GM18508 (cell line): ENCODE data around the gene VILL.
A peak's percentile ranks its signal among the peaks of the same experiment; 100 is the strongest.
"Not testable (repeated sequence)": the region's sequence is repeated elsewhere in the genome, so short reads cannot be mapped to it uniquely, and the experiment has no call there.

Experiments used
- ATAC-seq: cut with Tn5 transposase; IDR thresholded peaks from one replicate; pipeline ENCODE4 v1.9.1; 2021; ENCODE audit warnings: moderate number of reproducible peaks; ENCODE audit not compliant: insufficient read depth, unreplicated experiment

Gene VILL

DNA sequence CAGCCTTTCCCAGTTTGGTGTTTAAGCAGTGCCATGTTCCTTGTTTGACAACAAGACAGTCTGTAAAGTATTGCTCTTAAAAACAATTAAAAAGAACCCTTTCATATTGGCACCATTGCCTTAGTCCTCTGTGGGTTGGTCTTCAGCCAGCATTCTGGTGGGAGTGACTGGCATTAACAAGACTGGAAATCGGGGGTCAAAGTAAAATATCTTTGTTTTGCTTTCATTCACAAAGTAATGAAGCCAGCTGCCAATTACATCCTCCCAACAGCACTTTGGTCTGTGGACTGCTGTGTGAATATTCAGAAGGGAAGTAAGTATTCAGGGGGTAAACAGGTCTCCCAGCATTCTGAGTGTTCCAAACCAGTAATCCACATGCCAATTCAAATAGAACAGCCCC, 8.3 kb upstream of the VILL start:
- no peak for ATAC-seq

DNA sequence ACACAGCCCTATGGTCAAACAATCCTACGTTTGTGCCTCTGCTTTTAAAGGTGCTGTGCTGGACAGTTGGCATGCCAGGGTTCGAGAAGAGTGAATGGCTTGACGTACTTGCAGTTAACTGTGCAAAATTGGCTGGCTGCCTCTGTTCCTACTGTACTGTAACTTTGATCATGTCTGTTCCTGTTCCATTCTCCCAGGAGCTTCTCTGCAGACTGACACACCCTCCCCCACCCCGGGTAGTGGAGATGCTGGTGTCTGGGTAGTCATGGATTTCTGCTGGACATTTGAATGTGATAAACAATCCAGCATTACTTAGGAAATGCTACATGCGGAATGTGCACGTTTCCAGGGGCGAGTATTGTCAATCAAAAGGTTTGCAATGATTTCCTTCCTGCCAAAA, 6.5 kb upstream of the VILL start:
- ATAC-seq = no peak

DNA sequence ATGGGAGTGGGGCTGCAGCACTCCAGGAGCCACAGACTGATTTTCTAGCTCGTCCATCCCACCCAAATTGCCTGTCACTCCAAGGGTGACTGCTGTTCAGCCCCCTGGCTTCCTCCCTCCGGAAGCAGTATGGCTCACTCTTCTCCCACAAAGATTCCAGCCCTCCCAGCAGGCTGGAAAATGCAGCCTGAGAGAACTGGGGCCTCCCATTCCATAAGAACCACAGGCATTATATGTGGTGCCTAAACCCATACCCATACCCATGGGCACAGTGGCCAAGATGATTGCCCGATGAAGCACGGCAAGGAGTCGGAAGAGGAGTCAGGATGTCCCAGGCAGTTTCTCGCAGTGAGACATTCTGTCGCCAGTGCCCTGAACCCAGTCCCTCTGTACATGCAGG, 6.0 kb upstream of the VILL start:
- ATAC-seq = no peak

DNA sequence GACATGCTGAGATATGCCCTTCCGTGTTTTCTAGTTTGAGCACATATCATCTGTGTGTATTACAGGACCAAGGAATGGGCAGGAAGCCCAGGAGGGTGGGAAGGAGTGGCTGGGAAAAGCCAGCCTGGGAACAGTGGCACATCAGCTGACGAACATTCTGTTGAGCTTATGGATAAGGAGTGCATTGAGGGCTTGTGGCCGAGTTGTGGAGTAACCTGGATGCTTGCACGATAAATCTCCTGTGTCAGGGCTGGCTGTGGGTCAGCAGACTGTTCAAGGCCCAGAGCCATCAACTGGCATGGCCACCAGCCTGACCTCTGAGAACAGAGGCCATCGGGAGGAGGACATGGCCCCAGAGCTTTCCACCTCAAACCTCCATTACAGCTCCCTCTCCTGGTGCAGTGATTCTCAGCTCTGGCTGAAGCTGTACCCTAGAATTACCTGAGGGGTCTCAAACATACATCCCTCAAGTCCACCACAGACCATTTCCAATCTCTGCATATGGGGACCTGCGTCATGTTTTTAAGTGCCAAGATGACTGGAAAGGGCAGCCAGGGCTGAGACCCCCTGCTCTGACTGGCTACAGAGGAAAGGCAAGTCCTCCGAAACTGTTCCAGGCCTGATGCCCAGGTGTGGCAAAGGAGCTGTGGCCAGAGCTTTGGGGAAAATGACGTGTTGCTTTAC, 4.8 kb upstream of the VILL start:
- ATAC-seq = no peak

DNA sequence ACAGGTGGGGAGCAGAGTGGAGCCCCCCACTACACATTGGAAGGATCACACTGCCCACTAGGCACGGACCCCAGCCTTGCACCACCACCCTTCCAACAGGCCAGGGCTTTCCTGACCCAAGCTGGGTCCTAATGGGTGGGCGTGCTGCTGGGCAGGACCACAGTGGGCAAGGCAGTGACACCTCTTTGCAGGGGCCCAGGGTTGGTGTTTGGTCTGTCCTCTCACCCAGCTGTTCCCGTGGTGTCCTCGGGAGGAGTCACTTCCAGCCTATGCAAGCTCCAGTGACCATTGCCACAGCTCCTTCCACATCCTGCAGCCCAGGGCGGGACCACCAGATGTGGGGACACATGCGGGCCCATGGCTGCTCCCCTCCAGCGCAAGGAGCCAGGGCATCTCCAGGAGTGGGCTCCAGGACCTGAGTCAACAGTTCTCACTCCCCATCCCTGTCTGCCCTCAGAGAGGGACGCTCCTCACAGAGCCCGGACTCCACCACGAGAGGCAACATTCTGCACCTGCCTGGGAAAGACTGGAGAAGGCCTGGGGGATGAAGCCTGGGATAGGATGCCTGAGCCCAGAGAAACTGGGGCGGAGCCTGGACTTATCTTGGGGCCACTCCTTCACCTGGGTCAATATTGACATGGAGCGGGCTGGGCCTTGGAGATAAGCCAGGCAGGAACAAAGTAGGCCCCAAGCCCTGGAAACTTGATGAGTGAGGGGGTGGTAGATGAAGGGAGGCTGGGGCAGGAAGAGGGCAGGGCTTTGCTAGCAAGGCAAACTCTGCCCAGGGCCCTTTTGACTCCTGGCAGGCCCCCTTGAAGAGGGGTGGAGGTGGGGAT, 3.9 kb upstream of the VILL start:
- ATAC-seq = no peak

DNA sequence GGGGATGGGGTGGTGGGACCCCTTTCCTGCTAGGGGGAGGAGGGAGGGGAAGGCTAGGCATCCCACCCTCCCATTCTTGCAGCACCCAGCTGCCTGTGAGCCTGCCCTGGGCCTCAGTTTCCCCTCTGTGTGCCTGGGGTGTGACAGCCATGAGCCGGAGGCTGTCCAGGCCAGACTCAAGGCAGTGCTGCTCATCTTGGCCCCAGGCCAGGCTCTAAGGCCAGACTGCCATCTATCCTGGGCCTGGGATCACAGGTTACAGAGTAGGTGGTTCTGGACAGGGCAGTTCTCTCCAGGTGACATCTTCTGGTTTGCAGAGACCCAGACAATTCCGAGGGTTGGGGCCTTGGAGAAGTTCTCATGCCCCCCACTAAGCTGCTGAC, 3.3 kb upstream of the VILL start:
- ATAC-seq = no peak

DNA sequence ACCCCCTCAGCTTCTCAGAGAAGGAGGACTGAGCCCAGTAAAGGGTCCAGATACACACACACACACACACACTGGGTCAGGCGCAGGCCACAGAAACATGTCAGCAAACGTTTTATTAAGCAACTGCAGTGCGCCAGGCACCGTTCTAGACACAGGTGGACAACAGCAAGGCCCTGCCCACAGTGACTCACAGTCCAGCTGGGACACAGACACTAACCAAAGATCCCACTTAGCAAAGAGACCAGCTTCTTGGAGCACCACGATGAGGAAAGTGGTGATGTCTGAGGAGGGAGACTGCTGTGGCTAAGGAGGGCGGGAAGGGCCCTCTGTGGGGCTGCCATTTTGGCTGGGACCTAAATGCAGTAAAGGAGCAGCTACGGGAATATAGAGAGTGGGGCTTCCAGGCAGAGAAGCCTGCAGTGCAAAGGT, 2.8 kb upstream of the VILL start:
- no peak for ATAC-seq

DNA sequence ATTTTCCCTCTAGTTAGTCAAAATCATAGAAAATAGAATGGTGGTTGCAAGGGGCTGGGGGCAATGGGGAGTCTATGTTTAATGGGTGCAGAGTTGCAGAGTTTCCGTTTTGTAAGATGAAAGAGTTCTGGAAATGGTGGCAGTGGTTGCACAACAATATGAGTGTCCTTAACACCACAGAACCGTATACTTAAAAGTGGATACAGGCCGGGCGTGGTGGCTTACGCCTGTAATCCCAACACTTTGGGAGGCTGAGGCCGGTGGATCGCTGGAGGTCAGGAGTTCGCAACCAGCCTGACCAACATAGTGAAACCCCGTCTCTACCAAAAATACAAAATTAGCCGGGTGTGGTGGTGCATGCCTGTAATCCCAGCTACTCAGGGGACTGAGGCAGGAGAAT, 2.2 kb upstream of the VILL start:
- ATAC-seq = not testable (repeated sequence)

DNA sequence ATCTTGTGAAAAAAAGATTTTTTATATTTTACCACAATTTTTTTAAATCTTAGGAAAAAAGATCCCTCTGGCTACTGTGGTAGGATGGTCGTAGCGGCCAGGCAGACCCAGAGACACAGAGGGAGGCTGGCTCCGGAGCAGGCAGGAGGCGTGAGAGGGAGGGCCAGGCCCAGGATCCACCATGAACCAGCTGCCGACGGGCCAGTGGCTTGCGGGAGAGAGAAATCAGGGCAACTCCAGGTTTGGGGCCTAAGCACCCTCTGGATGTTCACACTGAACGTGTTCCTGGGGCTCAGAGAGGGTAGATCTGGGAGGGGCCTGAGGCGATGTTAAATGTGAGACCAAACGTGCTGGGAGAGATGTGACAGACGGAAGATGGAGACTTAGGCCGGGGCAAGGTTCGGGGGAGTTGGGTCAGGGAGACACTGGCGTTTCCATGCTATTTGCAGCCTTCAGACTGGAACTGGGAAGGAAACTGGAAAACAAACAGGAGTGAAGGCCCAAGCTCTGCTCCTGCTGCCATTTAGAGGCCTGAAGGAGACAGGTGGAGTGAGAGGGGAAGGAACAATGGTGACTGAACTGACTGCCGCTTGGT, 1.6 kb upstream of the VILL start:
- ATAC-seq = no peak

DNA sequence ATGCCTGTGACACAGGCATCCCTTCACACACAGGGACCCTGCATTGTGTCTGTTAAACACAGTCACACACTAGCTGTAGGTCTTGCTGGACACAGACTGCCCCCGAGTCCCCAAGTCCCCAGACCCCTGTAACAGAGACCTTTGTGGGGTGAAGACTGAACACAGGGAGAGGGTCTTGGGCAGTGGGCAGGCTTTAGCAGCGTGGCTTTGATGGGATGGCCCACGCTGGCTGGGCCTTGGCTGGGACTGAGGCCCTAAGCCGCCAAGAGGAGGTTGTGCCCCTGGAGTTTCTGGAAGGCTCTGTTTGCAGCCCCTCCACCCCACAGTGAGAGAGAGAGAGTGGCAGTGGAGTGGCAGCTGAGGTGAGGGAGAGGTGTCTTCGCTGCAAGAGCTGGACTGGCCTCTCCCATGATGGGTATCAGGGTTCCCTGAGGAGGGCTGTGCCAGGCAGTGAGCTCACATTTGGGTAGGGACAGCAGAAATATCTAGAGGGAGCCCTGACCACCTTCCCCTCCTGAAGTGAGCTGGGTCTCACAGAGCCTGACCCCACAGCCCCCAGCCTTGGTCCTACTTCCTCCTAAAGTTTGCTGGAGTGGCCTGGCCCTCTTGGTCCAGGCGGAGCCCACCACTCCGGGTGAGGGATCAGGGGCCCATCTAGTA, 635 bp upstream of the VILL start:
- no peak for ATAC-seq

DNA sequence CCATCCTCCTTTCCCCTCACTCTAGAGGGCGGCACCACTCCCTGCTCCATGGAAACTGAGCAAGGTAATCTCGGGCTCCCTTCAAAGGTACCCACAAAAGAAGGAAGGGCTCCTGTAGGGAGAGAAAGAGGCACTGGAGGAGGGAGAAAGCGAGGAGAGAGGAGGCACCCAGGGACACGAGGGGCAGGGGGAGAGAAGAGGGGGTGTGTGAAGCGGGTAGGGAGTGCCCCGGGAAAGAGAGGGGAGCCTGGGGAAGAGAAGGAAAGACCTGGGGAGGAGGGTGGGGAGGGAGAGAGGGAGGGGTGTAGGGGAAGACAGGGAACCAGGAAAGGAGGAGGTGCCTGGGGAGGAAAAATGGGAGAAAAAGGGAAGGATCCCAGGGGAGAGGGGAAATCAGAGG, 523 bp downstream of the VILL start:
- ATAC-seq = no peak

DNA sequence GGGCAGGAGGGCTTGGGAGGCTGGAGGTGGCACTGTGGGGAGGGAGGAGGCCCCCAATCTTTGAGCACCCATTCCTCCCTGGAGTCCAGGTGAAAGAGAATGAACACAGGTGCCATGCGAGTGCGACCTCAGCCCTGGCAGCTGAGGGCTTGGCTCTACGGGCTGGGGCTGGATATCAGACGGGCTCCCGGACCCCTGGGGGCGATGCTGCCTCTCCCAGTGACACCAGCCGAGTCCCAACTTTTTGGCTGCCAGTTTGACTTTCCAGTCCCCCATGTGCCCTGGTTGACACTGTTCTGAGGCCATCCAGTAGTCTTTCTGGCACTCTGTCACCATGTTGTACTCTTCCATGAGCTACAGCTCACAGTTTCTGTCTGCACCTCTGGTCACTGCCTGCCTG, 1.2 kb downstream of the VILL start:
- ATAC-seq = no peak

DNA sequence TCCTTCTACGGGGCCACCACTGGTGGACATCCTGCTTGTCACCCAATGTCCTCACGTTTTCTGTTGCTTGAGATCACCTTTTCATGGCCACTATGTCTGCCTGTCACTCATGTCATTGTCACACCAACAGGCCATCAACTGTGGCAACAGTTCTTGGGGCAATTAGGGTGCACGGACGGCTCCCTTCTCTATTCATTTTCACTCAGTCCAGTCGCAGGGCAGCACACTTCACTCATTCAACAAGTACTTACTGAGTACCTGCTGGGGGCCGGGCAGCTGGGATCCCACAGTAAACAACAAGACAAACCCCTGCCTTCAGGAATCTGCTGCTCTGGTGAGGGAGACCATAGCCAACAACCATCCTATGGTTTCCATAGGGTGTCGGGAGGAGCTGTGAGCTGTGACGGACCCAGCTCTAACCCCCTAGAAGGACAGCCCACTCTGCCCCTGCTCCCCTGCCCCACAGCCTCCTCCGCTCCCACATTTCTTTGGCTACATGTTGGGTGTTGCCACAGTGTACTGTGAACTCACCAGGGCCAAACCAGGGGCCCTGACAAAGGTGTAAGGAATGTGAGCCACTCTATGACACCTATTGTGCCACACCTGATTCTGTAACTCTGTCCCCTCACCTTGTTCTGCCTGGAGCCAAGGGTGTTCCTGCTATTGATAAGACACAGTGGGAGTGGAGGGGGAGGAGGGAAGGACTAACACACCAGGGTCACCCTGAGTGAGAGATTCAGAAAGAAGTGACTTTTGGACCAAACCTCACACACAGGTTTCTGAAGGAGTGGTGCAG, 1.9 kb downstream of the VILL start:
- ATAC-seq = no peak

DNA sequence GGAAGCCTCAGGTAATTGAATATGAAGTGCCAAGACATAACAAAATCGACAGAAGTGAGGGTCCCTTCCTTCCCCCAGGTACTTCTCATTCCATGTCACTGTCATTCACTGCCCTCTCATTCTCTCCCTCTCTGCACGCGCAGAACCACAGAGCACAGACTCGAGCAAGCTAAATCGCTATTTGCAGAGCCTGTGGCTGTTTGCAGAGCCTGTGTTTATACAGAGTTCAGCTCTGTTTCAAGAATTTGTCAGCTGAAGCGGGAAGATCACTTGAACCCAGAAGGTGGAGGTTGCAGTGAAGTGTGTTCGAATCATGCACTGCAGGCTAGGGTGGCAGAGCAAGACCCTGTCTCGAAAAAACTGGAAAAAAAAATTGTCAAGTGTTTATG, 2.5 kb downstream of the VILL start:
- ATAC-seq = no peak

DNA sequence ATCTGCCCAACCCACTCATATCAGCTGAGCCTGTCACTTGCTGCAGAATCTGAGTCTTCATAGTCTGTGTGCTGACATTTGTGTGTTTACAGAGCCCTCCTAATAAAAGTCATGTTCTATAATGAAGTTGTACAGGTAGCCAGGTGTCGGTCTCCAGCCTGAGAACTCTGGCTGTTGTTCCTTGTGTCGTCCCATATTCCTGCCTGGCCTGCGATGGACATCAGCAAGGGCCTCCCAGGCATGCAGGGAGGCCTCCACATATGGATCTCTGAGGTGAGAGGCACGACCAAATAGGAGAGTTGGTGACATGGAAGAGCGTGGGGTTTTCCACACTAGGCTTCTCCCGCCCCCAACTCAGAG, 2.9 kb downstream of the VILL start:
- no peak for ATAC-seq

DNA sequence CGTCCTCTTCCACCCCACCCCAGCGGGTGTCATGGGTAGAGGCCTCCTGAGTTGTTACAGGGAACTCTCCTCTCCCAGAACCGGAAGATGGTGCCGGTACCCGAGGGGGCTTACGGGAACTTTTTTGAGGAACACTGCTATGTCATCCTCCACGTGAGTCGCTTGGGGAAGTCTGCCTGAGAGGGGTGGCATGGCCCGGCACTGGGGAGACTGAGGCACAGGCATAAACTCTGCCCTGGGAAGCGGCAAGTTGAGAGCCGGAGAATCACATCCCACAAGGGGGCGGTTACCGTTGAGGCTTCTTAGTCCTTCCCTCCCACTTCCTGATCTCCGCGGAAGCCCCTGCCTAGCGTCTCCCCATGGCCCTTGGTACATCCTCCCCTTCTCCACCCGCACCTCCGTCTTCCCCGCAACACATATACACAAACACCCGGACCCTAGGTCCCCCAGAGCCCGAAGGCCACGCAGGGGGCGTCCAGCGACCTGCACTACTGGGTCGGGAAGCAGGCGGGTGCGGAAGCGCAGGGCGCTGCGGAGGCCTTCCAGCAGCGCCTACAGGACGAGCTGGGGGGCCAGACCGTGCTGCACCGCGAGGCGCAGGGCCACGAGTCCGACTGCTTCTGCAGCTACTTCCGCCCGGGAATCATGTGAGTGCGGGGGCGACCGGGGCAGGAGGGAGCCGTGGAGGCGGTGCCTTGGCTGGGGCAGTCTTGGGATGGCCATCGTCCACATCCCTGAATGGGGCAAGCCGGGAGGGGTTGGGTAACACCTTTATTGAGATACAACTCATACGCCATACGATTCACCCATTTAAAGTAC, 3.4 kb downstream of the VILL start:
- peak; percentile 37 for ATAC-seq

DNA sequence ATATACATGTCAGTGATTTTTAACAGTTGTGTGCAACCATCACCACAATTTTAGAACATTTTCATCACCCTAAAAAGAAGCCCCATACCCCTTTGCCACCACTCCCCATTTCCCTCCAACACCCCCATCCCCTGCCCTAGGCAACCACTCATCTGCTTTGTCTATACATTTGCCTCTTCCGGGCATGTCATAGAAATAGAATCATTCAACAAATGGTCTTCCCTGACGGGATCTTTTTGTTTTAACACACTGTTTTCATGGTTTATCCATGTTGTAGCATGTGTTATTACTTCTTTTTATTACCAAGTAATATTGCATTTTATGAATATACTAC, 4.0 kb downstream of the VILL start:
- ATAC-seq = no peak

DNA sequence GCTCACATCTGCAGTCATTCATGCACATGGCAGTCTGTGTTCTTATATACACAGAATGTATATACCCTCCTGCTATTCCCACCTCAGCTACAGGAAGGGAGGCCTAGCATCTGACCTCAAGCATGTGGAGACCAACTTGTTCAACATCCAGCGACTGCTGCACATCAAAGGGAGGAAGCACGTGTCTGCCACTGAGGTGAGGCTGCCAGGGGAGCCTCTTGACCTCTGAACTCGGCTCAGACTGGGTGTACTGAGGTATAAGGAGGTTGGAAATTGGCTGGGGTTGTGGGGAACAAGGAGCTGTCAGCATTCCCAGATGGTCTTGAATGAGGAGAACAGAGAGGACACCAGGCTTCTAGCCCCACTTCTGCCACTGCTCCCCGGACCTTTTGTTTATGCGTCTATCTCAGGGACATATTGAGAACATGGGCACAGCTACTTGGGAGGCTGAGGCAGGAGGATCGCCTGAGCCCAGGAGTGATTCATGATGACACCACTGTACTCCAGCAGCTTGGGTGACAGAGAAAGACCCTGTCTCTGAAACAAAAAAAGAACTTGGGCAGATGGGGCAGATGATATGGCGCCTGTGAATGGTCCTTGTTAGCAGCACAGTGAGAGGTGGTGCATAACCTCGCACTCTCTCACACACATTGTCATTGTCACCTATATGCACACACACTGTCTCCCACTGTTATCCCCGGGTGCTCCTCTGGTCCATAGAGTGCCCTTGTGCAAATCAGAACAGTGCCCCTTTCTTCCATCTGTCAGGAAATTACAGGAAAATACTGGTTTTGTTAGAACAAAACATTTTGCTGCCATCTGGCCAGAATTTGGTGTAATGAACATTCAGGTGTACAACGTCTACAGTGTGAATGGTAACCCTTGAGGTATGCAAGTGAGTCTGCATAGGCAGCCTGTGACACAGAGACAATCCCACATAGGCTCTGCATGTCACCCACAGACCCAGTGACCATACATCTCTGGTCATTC, 5.4 kb downstream of the VILL start:
- no peak for ATAC-seq
